Measurements from ENCODE around the gene RGS14. TPM values are rescaled to one million over a fixed set of nuclear protein-coding genes. Genes with fewer than 3 reads are reported as not detected.
"Not testable (repeated sequence)": the region's sequence is repeated elsewhere in the genome, so short reads cannot be mapped to it uniquely, and the experiment has no call there.

Gene RGS14
- total and polyA plus RNA-seq, 9 donors: 0.73 to 27.0 (median 7.2) TPM

DNA sequence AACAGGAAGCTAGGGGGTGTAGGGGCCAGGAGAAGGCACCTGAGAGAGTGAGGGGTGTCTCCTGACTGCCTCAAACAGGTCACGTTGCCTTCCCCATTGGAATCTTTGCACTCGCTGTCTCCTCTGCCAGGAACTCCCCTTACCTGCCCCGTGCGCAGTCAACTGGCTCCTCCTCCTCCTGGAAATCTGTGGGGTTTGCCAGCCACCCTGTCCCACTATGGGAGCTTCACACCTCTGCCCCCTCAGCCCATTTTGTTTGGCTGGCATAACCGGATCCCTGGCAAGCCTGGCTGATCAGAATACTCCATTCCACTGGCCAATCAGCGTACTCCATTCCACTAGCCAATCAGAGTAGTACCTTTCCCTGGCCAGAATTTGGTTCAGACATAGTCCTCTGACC lies 16.1 kb downstream of the RGS14 start:
- H3K9me3 ChIP-seq: no peaks in the 10 kb centered on the region
- WGBS, 3 donors: 45 to 57% (median 50%) methylated on average over 6 of the region's 6 CpGs
- no peak for DNase-seq
- H3K4me1 ChIP-seq (ENCODE audit: insufficient read depth): peaks cover 4% of the 10 kb centered on the region
- no peaks in the 10 kb centered on the region for H3K36me3 ChIP-seq
- intact Hi-C loops (cut with DNase I): no loop called here
- no peak overlapping the region for H3K4me3 ChIP-seq
- H3K27ac ChIP-seq: no peak overlapping the region
- TF ChIP-seq EP300 (IDR thresholded peaks at IDR 0.05): no peak
- no peak for TF ChIP-seq POLR2A (IDR thresholded peaks at IDR 0.05)
- TF ChIP-seq CTCF (IDR thresholded peaks at IDR 0.05): no peak
- no peaks in the 10 kb centered on the region for H3K27me3 ChIP-seq

DNA sequence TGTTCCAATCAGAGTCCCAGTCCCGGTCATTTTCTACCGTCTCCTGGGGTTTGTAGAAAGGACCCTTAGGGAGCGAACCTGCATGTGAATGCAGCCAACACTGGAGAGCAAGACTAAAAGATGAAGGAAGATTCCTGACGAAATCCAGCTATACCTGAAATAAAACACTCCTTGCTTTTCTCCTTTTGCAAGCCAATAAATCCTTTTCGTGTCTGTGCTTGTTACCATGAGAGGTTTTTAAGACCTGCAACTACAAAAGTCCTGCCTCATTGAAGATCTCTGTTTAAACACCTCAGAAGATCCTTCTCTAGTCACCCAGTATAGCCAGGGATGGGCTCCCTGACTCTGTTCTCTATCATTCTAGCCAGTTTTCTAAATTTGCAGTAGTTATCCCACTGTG lies 16.5 kb downstream of the RGS14 start:
- Histone ChIP-seq H3K27ac (no peak overlapping the region), H3K4me1 (ENCODE audit: insufficient read depth) (peaks cover 4% of the 10 kb centered on the region), H3K36me3 (no peaks in the 10 kb centered on the region), H3K27me3 (no peaks in the 10 kb centered on the region), H3K9me3 (no peaks in the 10 kb centered on the region), H3K4me3 (no peak overlapping the region)
- intact Hi-C loops (cut with DNase I): no loop called here
- 63 to 67% (median 66%) methylated on average over 5 of the region's 5 CpGs for WGBS, 3 donors
- no peak for DNase-seq
- no peak for TF ChIP-seq POLR2A (IDR thresholded peaks at IDR 0.05)
- no peak for TF ChIP-seq EP300 (IDR thresholded peaks at IDR 0.05)
- TF ChIP-seq CTCF (IDR thresholded peaks at IDR 0.05): no peak

DNA sequence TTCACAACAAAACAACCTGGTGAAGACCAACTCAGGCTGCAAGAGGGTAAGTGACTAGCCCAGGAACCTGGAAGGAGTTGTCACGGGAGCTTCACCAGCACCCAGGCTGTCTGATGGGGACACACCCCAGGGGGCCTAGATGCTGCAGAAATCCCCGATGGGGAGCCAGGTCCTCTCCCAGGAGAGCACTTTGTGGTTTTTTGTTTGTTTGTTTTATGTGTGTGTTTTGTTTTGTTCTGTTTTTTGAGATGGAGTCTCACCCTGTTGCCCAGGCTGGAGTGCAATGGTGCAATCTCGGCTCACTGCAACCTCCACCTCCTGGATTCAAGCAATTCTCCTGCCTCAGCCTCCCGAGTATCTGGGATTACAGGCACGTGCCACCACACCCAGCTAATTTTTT lies 17.8 kb downstream of the RGS14 start:
- H3K4me1 ChIP-seq (ENCODE audit: insufficient read depth); intact Hi-C loops (cut with DNase I); H3K27ac ChIP-seq; H3K36me3 ChIP-seq; H3K4me3 ChIP-seq; DNase-seq; H3K27me3 ChIP-seq; H3K9me3 ChIP-seq: not testable (repeated sequence)
- 75 to 77% (median 76%) methylated on average over 5 of the region's 5 CpGs for WGBS, 3 donors

DNA sequence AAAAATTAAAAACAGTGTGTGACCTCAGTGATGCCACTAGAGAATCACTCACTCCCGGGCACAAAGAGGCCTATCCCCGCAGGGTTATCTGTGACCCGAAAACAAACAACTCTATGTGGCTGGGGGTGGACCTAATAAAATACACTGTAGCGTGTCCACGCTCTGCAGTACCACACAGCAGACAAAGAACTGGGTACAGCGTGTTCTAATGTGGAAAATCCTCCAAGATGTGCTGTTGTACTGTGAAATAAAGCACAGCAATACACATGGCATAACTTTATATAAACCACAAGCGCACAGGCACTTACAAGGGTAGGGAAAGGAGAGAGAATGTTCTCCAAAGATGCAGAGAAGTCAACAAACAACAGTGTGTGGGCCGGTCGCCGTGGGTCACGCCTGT lies 18.4 kb downstream of the RGS14 start:
- H3K27me3 ChIP-seq: no peaks in the 10 kb centered on the region
- WGBS, 3 donors: 76 to 78% (median 76%) methylated on average over 11 of the region's 11 CpGs
- DNase-seq: no peak
- no peaks in the 10 kb centered on the region for H3K36me3 ChIP-seq
- intact Hi-C loops (cut with DNase I): no loop called here
- TF ChIP-seq POLR2A (IDR thresholded peaks at IDR 0.05): no peak
- TF ChIP-seq CTCF (IDR thresholded peaks at IDR 0.05): no peak
- TF ChIP-seq EP300 (IDR thresholded peaks at IDR 0.05): no peak
- no peak overlapping the region for H3K27ac ChIP-seq
- H3K9me3 ChIP-seq: no peaks in the 10 kb centered on the region
- H3K4me3 ChIP-seq: no peak overlapping the region
- peaks cover 2% of the 10 kb centered on the region for H3K4me1 ChIP-seq (ENCODE audit: insufficient read depth)

GRCh38 chr5:177377851-177378776 lies 20.4 kb downstream of the RGS14 start:
- TF ChIP-seq EP300 (IDR thresholded peaks at IDR 0.05) (no peak), CTCF (IDR thresholded peaks at IDR 0.05) (no peak), POLR2A (IDR thresholded peaks at IDR 0.05) (no peak)
- Histone ChIP-seq H3K27me3 (no peaks in the 10 kb centered on the region), H3K9me3 (no peaks in the 10 kb centered on the region), H3K27ac (no peak overlapping the region), H3K4me3 (no peak overlapping the region), H3K4me1 (ENCODE audit: insufficient read depth) (no peaks in the 10 kb centered on the region), H3K36me3 (no peaks in the 10 kb centered on the region)
- intact Hi-C loops (cut with DNase I): no loop called here
- WGBS, 3 donors: 86 to 93% (median 93%) methylated on average over 8 of the region's 8 CpGs
- no peak for DNase-seq
